GM06990 (cell line): ENCODE results near the gene PATL2.

ENCODE experiments used
- DNase-seq: peaks from one replicate; pipeline ENCODE4 v3.0.0-alpha.2; 2011; ENCODE audit not compliant: insufficient read length; ENCODE audit errors: extremely low read depth
- H3K27me3 ChIP-seq: replicated peaks from 2 replicates; pipeline ENCODE4 v1.6.0; 2011; ENCODE audit warnings: low read length; ENCODE audit not compliant: control insufficient read depth, insufficient read depth
- H3K36me3 ChIP-seq: 2 replicates; pipeline ENCODE4 v1.5.1; 2011; ENCODE audit warnings: low read length; ENCODE audit not compliant: control insufficient read depth, insufficient read depth
- H3K4me3 ChIP-seq: replicated peaks from 2 replicates; pipeline ENCODE4 v1.5.1; 2011; ENCODE audit warnings: low read depth, mild to moderate bottlenecking, control low read depth, low read length
- CTCF ChIP-seq: IDR thresholded peaks from 2 replicates; pipeline ENCODE4 v1.5.1; 2011; ENCODE audit warnings: low read length, control low read depth, mild to moderate bottlenecking, inconsistent platforms; ENCODE audit not compliant: insufficient read depth, poor library complexity, severe bottlenecking

PATL2 gene

GRCh38 chr15:44623178-44623577, 87.9 kb downstream of the PATL2 start:
- no peak for DNase-seq
- no peak for TF ChIP-seq CTCF
- no peaks in the 10 kb centered on the region for H3K27me3 ChIP-seq
- peaks cover 7% of the 10 kb centered on the region for H3K36me3 ChIP-seq
- H3K4me3 ChIP-seq: no peak overlapping the region

GRCh38 chr15:44620081-44620480, 91.0 kb downstream of the PATL2 start:
- DNase-seq: no peak
- TF ChIP-seq CTCF: no peak
- H3K36me3 ChIP-seq: peaks cover 7% of the 10 kb centered on the region

GRCh38 chr15:44616974-44617373, 94.1 kb downstream of the PATL2 start:
- DNase-seq: no peak
- Histone ChIP-seq H3K36me3 (peaks cover 8% of the 10 kb centered on the region), H3K27me3 (no peaks in the 10 kb centered on the region), H3K4me3 (no peak overlapping the region)
- no peak for TF ChIP-seq CTCF

More at GRCh38 chr15:44620081-44620480, 91.0 kb downstream of the PATL2 start:
- Histone ChIP-seq H3K27me3 (no peaks in the 10 kb centered on the region), H3K4me3 (no peak overlapping the region)
